Measurements from ENCODE around the gene GAGE10. TPM values are rescaled to one million over a fixed set of nuclear protein-coding genes. Genes with fewer than 3 reads are reported as not detected.
A peak's percentile ranks its signal among the peaks of the same experiment; 100 is the strongest.

GAGE10 gene
- polyA plus RNA-seq, 4 donors = not detected

GRCh38 chrX:49282647-49283011, 20.8 kb upstream of the GAGE10 start:
- Histone ChIP-seq H3K27ac (ENCODE audit: low read depth in 1 of 3, low read length in 2 of 3) (no peak overlapping the region), H3K4me3 (ENCODE audit: low read depth in 1 of 3, low read length in 3 of 3) (no peak overlapping the region), H3K4me1 (ENCODE audit: control insufficient read depth in 3 of 3, insufficient read depth in 2 of 3, low read depth in 1 of 3, low read length in 2 of 3) (no peaks in the 10 kb centered on the region), H3K36me3 (ENCODE audit: control insufficient read depth in 3 of 3, insufficient read depth in 2 of 3, low read depth in 1 of 3, low read length in 3 of 3) (peaks cover 0 to 3% (median 0%) of the 10 kb centered on the region in 3 donors), H3K9me3 (ENCODE audit: control insufficient read depth in 2 of 2, insufficient read depth in 1 of 2, low read depth in 1 of 2, low read length in 1 of 2) (no peaks in the 10 kb centered on the region), H3K27me3 (ENCODE audit: control insufficient read depth in 3 of 3, insufficient read depth in 3 of 3, low read length in 3 of 3) (no peaks in the 10 kb centered on the region)
- FAIRE-seq (no peak), DNase-seq (peak in 1 of 2 donors; percentile 14)
- WGBS, 3 donors = 31 to 41% (median 33%) methylated on average over 11 of the region's 11 CpGs

GRCh38 chrX:49284212-49284611, 19.2 kb upstream of the GAGE10 start:
- Histone ChIP-seq H3K27ac (ENCODE audit: low read depth in 1 of 3, low read length in 2 of 3) (no peak overlapping the region), H3K27me3 (ENCODE audit: control insufficient read depth in 3 of 3, insufficient read depth in 3 of 3, low read length in 3 of 3) (no peaks in the 10 kb centered on the region), H3K4me3 (ENCODE audit: low read depth in 1 of 3, low read length in 3 of 3) (no peak overlapping the region), H3K9me3 (ENCODE audit: control insufficient read depth in 2 of 2, insufficient read depth in 1 of 2, low read depth in 1 of 2, low read length in 1 of 2) (no peaks in the 10 kb centered on the region), H3K36me3 (ENCODE audit: control insufficient read depth in 3 of 3, insufficient read depth in 2 of 3, low read depth in 1 of 3, low read length in 3 of 3) (peaks cover 0 to 3% (median 0%) of the 10 kb centered on the region in 3 donors), H3K4me1 (ENCODE audit: control insufficient read depth in 3 of 3, insufficient read depth in 2 of 3, low read depth in 1 of 3, low read length in 2 of 3) (no peaks in the 10 kb centered on the region)
- FAIRE-seq (no peak), DNase-seq (no peak)
- WGBS, 3 donors = 77 to 91% (median 90%) methylated on average over 3 of the region's 3 CpGs

GRCh38 chrX:49286136-49286535, 17.3 kb upstream of the GAGE10 start:
- peaks cover 0 to 3% (median 0%) of the 10 kb centered on the region in 3 donors for H3K36me3 ChIP-seq (ENCODE audit: control insufficient read depth in 3 of 3, insufficient read depth in 2 of 3, low read depth in 1 of 3, low read length in 3 of 3)
- DNase-seq (no peak), FAIRE-seq (no peak)
- H3K4me3 ChIP-seq (ENCODE audit: low read depth in 1 of 3, low read length in 3 of 3) = no peak overlapping the region
- H3K4me1 ChIP-seq (ENCODE audit: control insufficient read depth in 3 of 3, insufficient read depth in 2 of 3, low read depth in 1 of 3, low read length in 2 of 3) = no peaks in the 10 kb centered on the region
- no peaks in the 10 kb centered on the region for H3K27me3 ChIP-seq (ENCODE audit: control insufficient read depth in 3 of 3, insufficient read depth in 3 of 3, low read length in 3 of 3)
- no peaks in the 10 kb centered on the region for H3K9me3 ChIP-seq (ENCODE audit: control insufficient read depth in 2 of 2, insufficient read depth in 1 of 2, low read depth in 1 of 2, low read length in 1 of 2)
- 86 to 98% (median 95%) methylated on average over 9 to 18 of the region's 18 CpGs for WGBS, 3 donors
- H3K27ac ChIP-seq (ENCODE audit: low read depth in 1 of 3, low read length in 2 of 3) = no peak overlapping the region

GRCh38 chrX:49286581-49286980, 16.9 kb upstream of the GAGE10 start:
- Histone ChIP-seq H3K9me3 (ENCODE audit: control insufficient read depth in 2 of 2, insufficient read depth in 1 of 2, low read depth in 1 of 2, low read length in 1 of 2) (no peaks in the 10 kb centered on the region), H3K27me3 (ENCODE audit: control insufficient read depth in 3 of 3, insufficient read depth in 3 of 3, low read length in 3 of 3) (no peaks in the 10 kb centered on the region), H3K4me1 (ENCODE audit: control insufficient read depth in 3 of 3, insufficient read depth in 2 of 3, low read depth in 1 of 3, low read length in 2 of 3) (no peaks in the 10 kb centered on the region), H3K27ac (ENCODE audit: low read depth in 1 of 3, low read length in 2 of 3) (no peak overlapping the region), H3K4me3 (ENCODE audit: low read depth in 1 of 3, low read length in 3 of 3) (no peak overlapping the region), H3K36me3 (ENCODE audit: control insufficient read depth in 3 of 3, insufficient read depth in 2 of 3, low read depth in 1 of 3, low read length in 3 of 3) (peaks cover 0 to 3% (median 0%) of the 10 kb centered on the region in 3 donors)
- no peak for FAIRE-seq
- no peak for DNase-seq
- 56 to 83% (median 74%) methylated on average over 4 of the region's 4 CpGs for WGBS, 3 donors

- DNase-seq (no peak), FAIRE-seq (no peak)
- Histone ChIP-seq H3K36me3 (ENCODE audit: control insufficient read depth in 3 of 3, insufficient read depth in 2 of 3, low read depth in 1 of 3, low read length in 3 of 3) (peaks cover 0 to 3% (median 0%) of the 10 kb centered on the region in 3 donors), H3K9me3 (ENCODE audit: control insufficient read depth in 2 of 2, insufficient read depth in 1 of 2, low read depth in 1 of 2, low read length in 1 of 2) (no peaks in the 10 kb centered on the region), H3K4me1 (ENCODE audit: control insufficient read depth in 3 of 3, insufficient read depth in 2 of 3, low read depth in 1 of 3, low read length in 2 of 3) (no peaks in the 10 kb centered on the region), H3K27ac (ENCODE audit: low read depth in 1 of 3, low read length in 2 of 3) (no peak overlapping the region), H3K4me3 (ENCODE audit: low read depth in 1 of 3, low read length in 3 of 3) (no peak overlapping the region), H3K27me3 (ENCODE audit: control insufficient read depth in 3 of 3, insufficient read depth in 3 of 3, low read length in 3 of 3) (no peaks in the 10 kb centered on the region)
- 79 to 100% (median 93%) methylated on average over 1 of the region's 1 CpG for WGBS, 3 donors
These were observed 15.8 kb upstream of the GAGE10 start for GRCh38 chrX:49287665-49288064.

- WGBS, 3 donors = 51 to 69% (median 59%) methylated on average over 4 to 7 of the region's 7 CpGs
- H3K9me3 ChIP-seq (ENCODE audit: control insufficient read depth in 2 of 2, insufficient read depth in 1 of 2, low read depth in 1 of 2, low read length in 1 of 2) = no peaks in the 10 kb centered on the region
- no peak overlapping the region for H3K4me3 ChIP-seq (ENCODE audit: low read depth in 1 of 3, low read length in 3 of 3)
- DNase-seq (no peak), FAIRE-seq (no peak)
- H3K27ac ChIP-seq (ENCODE audit: low read depth in 1 of 3, low read length in 2 of 3) = no peak overlapping the region
- no peaks in the 10 kb centered on the region for H3K4me1 ChIP-seq (ENCODE audit: control insufficient read depth in 3 of 3, insufficient read depth in 2 of 3, low read depth in 1 of 3, low read length in 2 of 3)
- no peaks in the 10 kb centered on the region for H3K27me3 ChIP-seq (ENCODE audit: control insufficient read depth in 3 of 3, insufficient read depth in 3 of 3, low read length in 3 of 3)
- H3K36me3 ChIP-seq (ENCODE audit: control insufficient read depth in 3 of 3, insufficient read depth in 2 of 3, low read depth in 1 of 3, low read length in 3 of 3) = peaks cover 0 to 3% (median 0%) of the 10 kb centered on the region in 3 donors
These were observed 13.2 kb upstream of the GAGE10 start for GRCh38 chrX:49290215-49290614.

- H3K4me1 ChIP-seq (ENCODE audit: control insufficient read depth in 3 of 3, insufficient read depth in 2 of 3, low read depth in 1 of 3, low read length in 2 of 3) = no peaks in the 10 kb centered on the region
- H3K36me3 ChIP-seq (ENCODE audit: control insufficient read depth in 3 of 3, insufficient read depth in 2 of 3, low read depth in 1 of 3, low read length in 3 of 3) = no peaks in the 10 kb centered on the region
- H3K4me3 ChIP-seq (ENCODE audit: low read depth in 1 of 3, low read length in 3 of 3) = no peak overlapping the region
- DNase-seq = peak; percentile 44 to 51
- no peaks in the 10 kb centered on the region for H3K9me3 ChIP-seq (ENCODE audit: control insufficient read depth in 2 of 2, insufficient read depth in 1 of 2, low read depth in 1 of 2, low read length in 1 of 2)
- H3K27me3 ChIP-seq (ENCODE audit: control insufficient read depth in 3 of 3, insufficient read depth in 3 of 3, low read length in 3 of 3) = no peaks in the 10 kb centered on the region
- WGBS, 3 donors = 20 to 27% (median 21%) methylated on average over 11 of the region's 11 CpGs
- FAIRE-seq = no peak
- H3K27ac ChIP-seq (ENCODE audit: low read depth in 1 of 3, low read length in 2 of 3) = no peak overlapping the region
These were observed 11.7 kb upstream of the GAGE10 start for GRCh38 chrX:49291615-49292337.

- H3K9me3 ChIP-seq (ENCODE audit: control insufficient read depth in 2 of 2, insufficient read depth in 1 of 2, low read depth in 1 of 2, low read length in 1 of 2) = no peaks in the 10 kb centered on the region
- 78 to 84% (median 81%) methylated on average over 13 to 17 of the region's 17 CpGs for WGBS, 3 donors
- DNase-seq (no peak), FAIRE-seq (no peak)
- no peaks in the 10 kb centered on the region for H3K36me3 ChIP-seq (ENCODE audit: control insufficient read depth in 3 of 3, insufficient read depth in 2 of 3, low read depth in 1 of 3, low read length in 3 of 3)
- no peaks in the 10 kb centered on the region for H3K4me1 ChIP-seq (ENCODE audit: control insufficient read depth in 3 of 3, insufficient read depth in 2 of 3, low read depth in 1 of 3, low read length in 2 of 3)
- no peak overlapping the region for H3K27ac ChIP-seq (ENCODE audit: low read depth in 1 of 3, low read length in 2 of 3)
- no peak overlapping the region for H3K4me3 ChIP-seq (ENCODE audit: low read depth in 1 of 3, low read length in 3 of 3)
- no peaks in the 10 kb centered on the region for H3K27me3 ChIP-seq (ENCODE audit: control insufficient read depth in 3 of 3, insufficient read depth in 3 of 3, low read length in 3 of 3)
These were observed 10.8 kb upstream of the GAGE10 start for GRCh38 chrX:49292400-49293362.
